Esophagus squamous epithelium (tissue), 4 donors: ENCODE data around the gene S100A8.

ENCODE experiments used
- CTCF ChIP-seq, 6 experiments: fragments of 450-650 bp in 4 of 6; fragments of 200-600 bp in 2 of 6; sonication (generic) in 2 of 6; IDR thresholded peaks; one replicate each; pipeline ENCODE4 v1.5.1; 2016 to 2019; ENCODE audit warnings: antibody characterized with exemption in 6 of 6, mild to moderate bottlenecking in 4 of 6, moderate library complexity in 4 of 6
- POLR2A ChIP-seq, 4 donors: fragments of 450-650 bp; IDR thresholded peaks; one replicate each; pipeline ENCODE4 v1.6.1; 2017; ENCODE audit warnings: antibody characterized with exemption in 4 of 4, mild to moderate bottlenecking in 4 of 4, moderate library complexity in 3 of 4

GRCh38 chr1:153372571-153372970, 18.3 kb downstream of the S100A8 start:
- TF ChIP-seq CTCF (IDR thresholded peaks at IDR 0.05) (no peak), POLR2A (IDR thresholded peaks at IDR 0.05) (no peak)
